HG03521 (cell line): ENCODE measurements around the gene KRTAP5-3.
"Not testable (repeated sequence)": the region's sequence is repeated elsewhere in the genome, so short reads cannot be mapped to it uniquely, and the experiment has no call there.

Experiments used
- ATAC-seq: cut with Tn5 transposase; IDR thresholded peaks from one replicate; pipeline ENCODE4 v1.9.1; 2021; ENCODE audit warnings: mild to moderate bottlenecking, moderate library complexity; ENCODE audit not compliant: unreplicated experiment

Gene KRTAP5-3

DNA sequence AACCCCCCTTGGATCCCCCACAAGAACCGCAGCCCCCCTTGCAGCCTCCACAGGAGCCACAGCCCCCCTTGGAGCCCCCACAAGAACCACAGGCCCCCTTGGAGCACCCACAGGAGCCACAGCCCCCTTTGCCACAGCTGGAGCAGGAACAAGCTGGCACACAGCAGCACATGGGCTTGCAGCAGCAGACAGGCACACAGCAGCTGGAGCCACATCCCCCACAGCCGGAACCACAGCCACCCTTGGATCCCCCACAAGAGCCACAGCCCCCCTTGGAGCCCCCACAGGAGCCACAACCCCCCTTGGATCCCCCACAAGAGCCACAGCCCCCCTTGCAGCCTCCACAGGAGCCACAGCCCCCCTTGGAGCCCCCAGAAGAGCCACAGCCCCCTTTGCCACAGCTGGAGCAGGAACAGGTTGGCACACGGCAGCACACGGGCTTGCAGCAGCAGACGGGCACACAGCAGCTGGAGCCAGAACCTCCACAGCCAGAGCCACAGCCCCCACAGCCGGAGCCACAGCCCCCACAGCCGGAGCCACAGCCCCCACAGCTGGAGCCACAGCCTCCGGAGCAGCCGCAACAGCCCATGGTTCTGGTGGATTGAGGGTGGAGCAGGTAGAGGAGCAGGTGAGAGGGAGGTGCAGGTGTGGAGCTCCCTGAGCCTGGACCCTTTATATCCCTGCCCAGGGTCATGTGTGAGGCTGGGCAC, 23.4 kb downstream of the KRTAP5-3 start, which contains the start of gene KRTAP5-1:
Gene KRTAP5-1, minus strand, starts transcription at position 623 of the 710 bp plus-strand sequence. Its CDS starts 34 bp downstream, at position 589.
- not testable (repeated sequence) for ATAC-seq

DNA sequence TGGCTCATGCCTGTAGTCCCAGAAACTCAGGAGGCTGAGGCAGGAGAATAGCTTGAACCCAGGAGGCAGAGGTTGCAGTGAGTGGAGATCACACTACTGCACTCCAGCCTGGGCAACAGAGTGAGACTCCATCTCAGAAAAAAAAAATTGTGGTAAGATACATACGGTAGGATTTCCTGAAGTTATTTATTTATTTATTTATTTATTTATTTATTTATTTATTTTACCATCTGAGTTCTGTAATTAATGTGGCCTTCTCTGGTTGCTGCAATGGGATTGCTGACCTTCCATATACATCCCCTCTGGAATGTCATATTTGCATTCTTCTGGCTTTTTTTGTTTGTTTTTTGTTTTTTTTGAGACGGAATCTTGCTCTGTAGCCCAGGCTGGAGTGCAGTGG, 25.4 kb downstream of the KRTAP5-3 start:
- not testable (repeated sequence) for ATAC-seq

DNA sequence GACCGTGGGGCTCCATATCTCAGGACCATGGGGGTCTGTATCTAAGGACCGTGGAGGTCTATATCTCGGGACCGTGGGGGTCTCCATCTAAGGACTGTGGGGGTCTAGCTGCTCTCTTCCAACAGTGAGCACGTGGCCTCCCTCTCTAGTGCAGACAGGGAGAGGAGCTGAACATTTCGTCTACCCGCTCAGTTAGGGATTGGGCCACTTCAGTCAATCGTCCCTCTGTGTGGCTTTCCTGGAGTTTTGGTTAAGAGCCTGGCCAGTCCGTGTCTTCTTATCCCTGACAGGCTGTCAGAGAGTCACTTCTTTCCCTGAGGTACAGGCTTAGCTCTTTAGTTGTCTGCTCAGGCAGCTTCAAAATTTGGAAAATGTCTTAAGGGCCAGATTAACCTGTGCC, 26.3 kb downstream of the KRTAP5-3 start:
- ATAC-seq: no peak

DNA sequence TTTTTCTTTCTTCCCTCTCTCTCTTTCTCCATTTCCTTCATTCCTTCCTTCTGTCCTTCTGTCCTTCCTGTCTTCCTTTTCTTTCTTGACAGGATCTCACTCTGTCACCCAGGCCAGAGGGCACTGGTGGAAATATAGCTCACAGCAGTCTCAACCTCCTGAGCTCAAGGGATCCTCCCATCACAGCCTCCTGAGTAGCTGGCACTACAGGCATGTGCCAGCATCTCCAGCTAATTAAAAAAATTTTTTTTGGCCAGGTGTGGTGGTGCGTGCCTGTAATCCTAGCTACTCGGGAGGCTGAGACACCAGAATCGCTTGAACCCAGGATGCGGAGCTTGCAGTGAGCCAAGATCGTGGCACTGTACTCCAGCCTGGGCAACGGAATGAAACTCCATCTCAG, 31.4 kb downstream of the KRTAP5-3 start:
- ATAC-seq: no peak

DNA sequence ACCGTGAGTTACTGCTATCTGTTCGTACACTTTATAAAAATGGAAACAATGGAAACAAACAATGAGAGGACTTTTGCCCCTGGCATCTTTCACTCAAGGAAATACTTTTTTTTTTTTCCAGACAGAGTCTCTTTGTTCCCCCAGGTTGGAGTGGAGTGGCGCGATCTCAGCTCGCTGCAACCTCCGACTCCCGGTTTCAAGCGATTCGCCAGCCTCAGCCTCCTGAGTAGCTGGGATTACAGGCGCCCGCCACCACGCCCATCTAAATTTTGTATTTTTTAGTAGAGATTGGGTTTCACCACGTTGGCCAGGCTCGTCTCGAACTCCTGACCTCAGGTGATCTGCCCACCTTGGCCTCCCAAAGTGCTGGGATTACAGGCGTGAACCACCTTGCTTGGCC, 32.5 kb downstream of the KRTAP5-3 start:
- ATAC-seq: not testable (repeated sequence)

DNA sequence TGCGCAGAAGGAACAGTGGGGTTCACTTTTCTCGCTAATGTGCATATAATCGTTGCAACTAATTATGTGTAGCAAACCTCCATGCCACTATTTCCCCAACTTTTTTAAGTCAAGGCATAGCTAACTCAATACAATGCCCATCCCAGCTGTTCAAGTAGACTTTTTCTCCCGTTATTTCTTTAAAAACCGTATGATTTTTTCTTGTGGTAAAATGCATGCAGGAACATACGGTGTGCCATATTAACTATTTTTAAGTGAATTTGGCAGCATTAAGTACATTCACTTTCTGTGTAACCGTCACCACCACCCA, 33.4 kb downstream of the KRTAP5-3 start:
- no peak for ATAC-seq

DNA sequence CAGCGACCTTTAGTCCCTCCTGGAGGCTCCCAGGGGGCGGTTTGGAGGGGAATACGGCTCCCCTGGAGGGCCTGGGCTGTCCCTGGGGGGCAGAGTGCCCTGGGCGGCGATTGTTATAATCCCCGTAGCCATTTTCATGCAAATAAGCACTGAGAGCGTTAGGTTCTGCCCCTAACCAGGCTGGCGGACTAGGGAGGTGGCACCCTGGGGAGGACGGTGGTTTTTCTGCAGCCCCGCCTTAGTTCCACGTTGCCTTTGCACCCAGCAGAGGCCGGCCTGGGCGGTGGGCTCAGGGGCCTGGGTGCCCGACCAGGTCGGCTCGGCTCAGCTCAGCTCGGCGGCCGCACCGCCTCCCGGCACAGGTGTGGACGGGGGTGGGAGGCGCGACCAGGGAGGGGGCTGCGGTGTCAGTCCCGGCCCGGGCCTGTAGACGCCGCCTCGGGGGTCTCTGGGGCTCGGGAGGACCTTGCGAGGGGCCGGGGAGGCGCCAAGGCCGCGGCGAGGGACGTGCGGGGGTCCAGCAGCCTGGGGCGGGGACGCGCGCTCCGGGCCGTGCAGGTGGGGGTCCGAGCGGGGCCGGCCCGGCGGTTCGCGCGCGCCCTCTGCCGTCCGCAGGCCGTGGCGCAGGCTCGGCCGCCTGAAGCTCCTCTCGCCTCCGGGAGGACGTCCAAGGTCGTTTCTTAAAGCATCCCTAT, 33.9 kb downstream of the KRTAP5-3 start:
- no peak for ATAC-seq

DNA sequence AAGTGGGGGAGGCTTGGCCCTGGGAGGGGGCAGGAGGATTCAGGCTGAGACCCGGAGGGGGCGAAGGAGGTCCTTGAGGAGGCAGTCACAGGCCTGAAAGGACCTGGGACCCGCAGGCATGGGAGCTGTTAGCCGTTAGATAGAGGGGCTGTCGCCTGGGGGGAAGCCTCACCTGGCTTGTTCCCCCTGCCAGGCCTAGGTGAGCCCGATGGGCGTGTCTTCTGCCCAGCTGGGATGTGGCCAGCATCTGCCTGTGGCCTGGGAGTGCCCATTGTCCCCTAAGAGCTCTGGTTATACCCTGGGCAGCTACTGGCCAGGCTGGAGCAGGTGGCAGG, 34.4 kb downstream of the KRTAP5-3 start:
- no peak for ATAC-seq

DNA sequence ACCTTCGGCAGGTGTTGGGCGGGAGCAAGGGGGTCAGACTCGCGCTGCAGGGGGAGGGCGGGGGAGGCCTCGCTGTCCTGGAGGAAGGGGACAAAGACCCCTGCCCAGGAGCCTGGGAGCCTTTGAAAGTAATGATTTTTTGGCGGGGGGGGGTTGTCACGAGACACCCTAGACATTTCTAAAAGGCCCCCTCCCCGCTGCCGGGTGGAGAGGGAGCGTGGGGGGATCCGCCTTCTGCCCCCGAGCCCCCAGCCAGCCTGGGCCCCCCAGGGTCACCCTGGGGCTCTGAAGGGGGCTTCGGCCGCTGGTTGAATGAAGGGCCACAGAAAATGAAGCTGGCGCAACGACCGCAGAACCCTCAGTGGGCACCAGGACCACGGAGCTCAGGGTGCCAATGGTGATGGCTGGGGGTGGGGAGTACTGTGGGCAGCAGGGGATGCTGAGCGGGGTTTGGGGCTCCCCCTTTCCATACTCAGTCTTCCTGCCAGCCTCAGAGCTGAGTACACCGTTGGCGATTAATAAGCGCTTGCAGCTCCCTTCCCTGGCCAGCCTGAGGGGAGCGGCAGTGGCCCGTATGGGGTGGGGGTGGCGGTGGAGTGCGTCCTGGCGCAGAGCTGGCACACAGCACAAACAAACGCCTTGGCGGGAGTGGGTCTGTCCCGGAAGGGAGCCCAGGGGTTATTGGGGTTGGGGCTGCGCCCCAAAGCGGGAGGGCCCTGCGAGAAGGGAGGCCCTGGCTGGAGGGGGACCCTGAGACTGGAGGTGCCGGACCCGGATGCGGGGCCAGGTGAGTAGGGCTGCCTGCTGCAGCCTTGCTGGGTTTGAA, 35.0 kb downstream of the KRTAP5-3 start:
- no peak for ATAC-seq

DNA sequence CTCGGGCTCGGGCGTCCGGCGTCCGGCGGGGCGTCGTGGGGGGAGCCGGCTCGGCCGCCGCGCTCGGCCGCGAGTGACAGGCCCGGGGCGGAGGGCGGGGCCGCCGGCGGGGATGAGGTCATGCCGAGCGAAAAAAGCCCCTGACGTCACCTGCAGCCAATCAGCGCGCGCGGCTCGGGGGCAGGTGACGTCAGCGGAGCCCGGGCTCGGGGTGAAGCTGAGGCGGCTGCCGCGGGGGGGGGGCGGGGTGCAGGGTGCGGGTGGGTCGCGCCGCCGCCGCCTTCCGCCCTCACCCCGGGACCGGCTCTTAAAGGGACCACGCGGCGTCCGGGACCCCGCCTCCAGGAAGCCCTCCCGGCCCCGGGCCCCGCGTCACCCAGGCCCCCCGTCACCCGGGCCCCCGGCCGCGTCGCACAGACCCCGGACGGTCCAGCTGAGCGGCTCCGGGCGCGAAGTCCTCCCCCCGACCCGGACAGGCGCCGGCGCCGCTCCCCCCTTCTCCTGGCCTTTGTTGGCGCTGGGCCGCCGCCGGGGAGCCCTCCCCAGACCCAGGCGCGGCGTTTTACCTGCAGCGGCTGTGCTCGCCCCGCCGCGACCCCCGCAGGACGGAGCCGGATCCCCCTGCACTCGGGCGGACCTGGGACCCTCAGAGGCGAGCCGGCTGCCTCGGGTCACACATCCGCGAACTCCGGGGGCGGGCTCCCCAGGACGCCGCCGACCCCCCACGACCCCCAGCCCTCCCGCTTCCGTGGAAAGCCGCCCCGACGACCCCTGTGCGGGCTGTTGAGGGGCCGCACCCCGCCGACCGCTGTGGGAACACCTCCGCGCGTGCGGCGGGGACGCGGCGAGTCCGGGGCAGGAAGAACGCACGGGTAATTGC, 35.8 kb downstream of the KRTAP5-3 start, which contains the start of gene DUSP8:
Gene DUSP8, minus strand, starts transcription at position 75 of the 880 bp plus-strand sequence. CDS start 6,445 bp downstream, outside the sequence.
- peak; percentile 58 for ATAC-seq

DNA sequence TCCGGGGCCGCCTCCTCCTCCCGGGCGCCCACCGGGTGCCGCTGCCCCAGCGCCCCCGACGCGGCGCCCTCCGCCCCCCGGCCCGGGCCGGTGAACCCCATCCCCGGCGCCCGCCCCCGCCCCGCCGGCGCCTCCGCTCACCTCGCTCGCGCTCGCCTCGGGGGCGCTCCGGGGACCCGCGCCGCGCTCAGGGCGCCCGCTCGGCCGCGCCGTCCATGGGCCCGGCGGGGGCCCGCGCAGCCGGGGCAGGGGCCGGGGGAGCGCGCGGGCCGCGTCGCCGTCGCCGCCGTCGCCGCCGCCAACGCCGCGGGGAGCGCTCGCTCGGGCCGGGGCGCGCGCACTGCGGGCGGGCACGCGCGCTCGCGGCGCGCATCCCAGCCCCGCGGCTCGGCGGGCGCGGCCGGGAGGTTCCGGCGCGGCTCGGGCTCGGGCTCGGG, 36.5 kb downstream of the KRTAP5-3 start:
- ATAC-seq: no peak

DNA sequence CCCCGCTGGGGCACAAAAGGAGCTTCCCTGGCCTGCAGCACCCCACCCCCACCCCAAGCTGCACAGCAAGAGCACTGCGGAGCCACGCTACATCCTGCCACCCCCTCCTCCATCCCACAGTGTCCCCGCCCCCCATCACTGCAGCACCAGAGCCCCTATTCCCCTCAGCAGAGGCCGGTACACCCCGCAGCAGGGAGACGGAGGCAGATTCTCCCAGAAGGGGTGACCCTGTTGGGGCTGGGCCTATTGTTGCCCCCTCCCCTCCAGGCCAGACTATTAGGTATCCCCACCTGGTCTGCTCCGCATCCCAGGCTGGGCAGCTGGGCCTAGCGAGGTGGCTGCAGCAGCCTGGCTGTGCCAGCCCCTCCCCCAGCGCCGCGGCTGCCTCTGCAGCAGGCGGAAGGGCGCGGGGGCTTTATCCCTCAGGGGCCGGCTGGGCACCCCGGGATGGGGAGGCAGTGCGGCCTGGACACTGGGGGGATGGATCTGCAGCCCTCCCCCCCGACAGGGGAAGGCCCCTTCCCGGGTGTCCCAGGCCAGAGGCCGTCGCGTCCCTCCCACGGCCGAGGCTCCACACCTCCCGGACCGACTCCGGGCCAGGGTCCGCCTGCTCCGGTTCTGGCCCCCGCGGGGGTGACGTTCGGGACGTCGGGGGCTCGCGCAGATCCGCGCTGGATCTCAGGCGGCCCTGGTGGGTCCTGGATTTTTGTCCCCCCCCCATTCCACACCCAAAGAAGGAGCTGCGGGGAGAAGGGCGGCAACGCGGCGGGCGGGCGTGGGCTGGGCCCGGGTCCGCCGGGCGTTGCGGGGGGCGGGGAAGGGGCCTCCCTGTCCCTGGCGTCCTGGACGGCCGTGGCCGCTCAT, 37.1 kb downstream of the KRTAP5-3 start:
- ATAC-seq: no peak

DNA sequence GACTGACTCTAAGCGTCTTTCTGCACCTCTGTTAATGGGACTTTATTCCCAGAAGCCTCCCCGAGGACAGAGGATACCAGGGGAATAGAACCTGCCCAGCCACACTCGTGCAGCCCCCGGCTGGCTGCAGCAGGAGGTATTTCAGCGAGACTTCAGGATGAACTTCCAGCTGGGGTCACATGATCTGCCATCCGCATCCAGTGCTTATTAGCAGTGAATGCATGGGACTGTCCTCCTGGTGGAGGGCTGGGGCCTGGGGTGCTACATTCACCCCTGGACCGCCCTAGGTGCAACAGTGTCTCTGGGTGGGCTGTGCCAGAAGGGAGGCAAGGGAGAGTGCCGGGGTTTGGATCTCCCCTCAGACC, 37.8 kb downstream of the KRTAP5-3 start:
- no peak for ATAC-seq

DNA sequence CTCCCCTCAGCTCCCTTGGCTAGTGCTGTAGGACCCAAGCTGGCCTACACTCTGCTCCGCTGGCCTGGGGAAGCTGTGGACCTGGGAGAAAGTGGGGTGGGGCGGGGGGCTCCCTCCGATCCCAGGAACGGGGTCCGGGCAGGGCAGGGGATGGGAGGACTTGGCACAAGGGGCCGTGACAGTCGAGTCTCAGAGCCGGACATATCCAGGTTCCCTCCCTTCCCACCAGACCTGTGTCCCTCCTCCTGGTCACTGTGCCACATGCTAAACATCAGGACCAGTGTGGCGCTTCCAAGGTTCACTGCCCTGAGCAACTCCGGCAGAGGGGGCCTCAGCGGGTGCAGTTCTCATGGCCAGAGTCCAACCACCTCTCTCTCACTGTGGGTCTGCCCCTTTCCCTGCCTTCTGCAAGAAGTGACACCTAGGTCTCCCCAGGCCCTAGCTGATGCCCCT, 38.2 kb downstream of the KRTAP5-3 start:
- ATAC-seq: no peak

DNA sequence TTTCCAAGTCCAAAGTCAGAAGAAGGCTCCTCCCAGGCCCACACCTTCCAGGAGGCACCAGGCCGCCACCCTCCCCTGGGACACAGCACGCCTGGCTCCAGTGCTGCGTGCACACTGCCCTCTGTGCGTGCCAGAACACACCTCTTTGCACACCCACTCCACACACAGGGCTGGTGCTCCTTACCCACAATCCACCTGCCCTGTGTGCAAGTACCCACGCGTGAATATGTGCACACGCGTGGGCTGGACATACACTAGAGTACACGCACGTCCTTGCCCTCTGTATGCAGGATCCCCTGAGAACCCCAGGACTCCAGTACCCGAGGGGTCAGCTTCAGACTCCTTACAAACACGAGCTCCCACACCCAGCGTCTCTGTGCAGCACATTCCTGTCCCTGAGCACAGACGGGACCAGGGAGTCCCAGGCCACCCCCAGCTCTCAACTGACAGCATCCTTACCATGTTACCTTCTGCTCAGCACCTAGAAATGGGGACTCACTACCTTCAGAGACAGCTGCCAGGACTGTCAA, 38.9 kb downstream of the KRTAP5-3 start:
- ATAC-seq: no peak

DNA sequence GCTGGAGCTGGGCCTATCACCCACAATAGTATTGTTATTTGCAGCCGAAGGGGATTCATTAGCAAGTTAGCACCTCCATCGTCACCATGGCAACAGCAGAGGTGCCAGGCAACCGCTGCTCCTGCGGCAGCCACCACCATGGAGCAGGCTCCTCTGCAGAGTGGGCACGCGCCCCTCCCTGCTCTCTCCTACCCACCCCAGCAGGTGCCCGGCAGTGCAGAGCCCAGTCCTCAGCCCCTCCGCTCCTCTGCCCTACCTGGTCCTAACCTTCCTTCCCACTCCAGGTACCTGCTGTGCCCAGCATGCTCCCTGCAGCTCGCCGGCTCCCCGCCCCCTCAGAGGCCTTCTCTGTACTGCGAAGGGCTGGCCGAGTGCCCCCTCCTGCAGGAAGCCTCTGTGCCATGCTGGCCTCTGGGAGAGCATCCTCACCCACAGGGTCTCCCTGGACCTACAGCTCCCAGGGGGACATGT, 39.8 kb downstream of the KRTAP5-3 start:
- ATAC-seq: no peak

DNA sequence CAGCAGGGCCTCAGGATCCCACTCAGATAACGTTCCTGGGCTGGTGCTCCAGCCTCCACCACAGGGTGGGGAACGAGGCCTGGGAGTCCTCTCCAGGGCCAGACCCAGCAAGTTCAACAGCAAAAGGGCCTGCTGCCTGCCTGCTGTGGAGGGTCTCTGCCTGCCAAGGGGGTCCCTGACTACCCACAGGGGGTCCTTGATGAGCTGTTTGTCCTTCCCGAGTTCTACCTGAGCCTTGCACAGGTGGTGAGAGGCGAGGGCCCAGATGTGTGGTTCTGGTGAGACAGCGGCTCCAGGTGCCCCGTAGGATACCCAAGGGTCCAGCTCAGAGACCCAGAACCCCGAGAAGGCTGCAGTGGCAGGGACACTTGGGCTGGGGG, 40.6 kb downstream of the KRTAP5-3 start:
- ATAC-seq: no peak

DNA sequence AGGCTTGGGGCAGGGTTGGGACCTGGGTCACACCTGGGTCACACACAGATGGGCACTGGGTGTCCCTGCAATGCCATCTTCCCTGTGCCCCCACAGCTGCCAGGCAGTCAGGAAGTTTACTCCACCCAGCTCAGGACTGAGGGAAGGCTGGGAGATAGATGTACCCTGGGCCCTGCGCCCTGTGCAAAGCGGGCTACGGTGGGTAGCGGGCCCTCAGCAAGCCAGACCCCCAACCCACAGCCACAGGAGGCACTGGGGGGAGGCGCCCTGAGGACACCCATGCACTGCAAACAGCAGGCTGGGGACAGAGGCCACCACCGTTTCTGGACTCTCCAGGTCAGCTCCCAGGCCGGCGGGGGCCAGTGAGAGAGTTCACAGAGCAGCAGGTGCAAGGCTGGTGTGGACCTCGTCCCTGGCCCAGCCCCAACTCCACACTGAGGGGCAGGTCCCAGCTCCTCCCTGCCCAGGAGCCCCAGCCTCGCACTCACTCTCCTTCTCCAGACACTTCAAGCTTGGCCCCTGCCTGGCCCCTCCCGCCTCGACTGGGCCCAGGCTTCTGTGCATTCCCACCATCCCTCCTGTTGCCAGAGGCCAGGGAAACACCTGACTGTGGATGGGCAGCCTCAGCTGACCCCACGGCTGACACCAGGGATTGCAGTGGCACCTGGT, 41.1 kb downstream of the KRTAP5-3 start:
- no peak for ATAC-seq
